ENCODE data around the gene SPATA6. TPM values are rescaled to one million over a fixed set of nuclear protein-coding genes. Genes with fewer than 3 reads are reported as not detected.

Gene SPATA6
- total and polyA plus RNA-seq, 2 of the 8 experiments (the other 6 are each of a cell fraction or from before 2014, with no cell fraction given), result 2.4 to 17.2 TPM

DNA sequence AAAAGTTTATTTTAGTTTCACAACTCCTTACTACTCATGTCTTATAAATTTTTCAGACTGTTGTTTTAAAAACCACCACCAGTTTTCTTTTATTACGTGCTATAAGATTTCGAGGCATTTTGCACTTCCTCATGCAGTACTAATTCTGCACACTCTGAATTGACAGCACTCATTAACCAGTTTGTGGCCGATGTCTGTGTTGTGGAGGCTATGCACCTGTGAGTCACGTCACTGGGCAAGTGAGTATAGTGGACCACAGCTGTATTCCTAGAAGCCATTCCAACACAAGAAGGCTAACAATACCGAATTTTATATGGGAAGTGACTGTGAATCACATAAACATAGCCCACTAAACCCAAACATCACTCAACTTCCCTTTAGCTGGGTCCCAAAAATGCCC, 21.0 kb upstream of the SPATA6 start (continued):
- TF ChIP-seq, protein P1, sequence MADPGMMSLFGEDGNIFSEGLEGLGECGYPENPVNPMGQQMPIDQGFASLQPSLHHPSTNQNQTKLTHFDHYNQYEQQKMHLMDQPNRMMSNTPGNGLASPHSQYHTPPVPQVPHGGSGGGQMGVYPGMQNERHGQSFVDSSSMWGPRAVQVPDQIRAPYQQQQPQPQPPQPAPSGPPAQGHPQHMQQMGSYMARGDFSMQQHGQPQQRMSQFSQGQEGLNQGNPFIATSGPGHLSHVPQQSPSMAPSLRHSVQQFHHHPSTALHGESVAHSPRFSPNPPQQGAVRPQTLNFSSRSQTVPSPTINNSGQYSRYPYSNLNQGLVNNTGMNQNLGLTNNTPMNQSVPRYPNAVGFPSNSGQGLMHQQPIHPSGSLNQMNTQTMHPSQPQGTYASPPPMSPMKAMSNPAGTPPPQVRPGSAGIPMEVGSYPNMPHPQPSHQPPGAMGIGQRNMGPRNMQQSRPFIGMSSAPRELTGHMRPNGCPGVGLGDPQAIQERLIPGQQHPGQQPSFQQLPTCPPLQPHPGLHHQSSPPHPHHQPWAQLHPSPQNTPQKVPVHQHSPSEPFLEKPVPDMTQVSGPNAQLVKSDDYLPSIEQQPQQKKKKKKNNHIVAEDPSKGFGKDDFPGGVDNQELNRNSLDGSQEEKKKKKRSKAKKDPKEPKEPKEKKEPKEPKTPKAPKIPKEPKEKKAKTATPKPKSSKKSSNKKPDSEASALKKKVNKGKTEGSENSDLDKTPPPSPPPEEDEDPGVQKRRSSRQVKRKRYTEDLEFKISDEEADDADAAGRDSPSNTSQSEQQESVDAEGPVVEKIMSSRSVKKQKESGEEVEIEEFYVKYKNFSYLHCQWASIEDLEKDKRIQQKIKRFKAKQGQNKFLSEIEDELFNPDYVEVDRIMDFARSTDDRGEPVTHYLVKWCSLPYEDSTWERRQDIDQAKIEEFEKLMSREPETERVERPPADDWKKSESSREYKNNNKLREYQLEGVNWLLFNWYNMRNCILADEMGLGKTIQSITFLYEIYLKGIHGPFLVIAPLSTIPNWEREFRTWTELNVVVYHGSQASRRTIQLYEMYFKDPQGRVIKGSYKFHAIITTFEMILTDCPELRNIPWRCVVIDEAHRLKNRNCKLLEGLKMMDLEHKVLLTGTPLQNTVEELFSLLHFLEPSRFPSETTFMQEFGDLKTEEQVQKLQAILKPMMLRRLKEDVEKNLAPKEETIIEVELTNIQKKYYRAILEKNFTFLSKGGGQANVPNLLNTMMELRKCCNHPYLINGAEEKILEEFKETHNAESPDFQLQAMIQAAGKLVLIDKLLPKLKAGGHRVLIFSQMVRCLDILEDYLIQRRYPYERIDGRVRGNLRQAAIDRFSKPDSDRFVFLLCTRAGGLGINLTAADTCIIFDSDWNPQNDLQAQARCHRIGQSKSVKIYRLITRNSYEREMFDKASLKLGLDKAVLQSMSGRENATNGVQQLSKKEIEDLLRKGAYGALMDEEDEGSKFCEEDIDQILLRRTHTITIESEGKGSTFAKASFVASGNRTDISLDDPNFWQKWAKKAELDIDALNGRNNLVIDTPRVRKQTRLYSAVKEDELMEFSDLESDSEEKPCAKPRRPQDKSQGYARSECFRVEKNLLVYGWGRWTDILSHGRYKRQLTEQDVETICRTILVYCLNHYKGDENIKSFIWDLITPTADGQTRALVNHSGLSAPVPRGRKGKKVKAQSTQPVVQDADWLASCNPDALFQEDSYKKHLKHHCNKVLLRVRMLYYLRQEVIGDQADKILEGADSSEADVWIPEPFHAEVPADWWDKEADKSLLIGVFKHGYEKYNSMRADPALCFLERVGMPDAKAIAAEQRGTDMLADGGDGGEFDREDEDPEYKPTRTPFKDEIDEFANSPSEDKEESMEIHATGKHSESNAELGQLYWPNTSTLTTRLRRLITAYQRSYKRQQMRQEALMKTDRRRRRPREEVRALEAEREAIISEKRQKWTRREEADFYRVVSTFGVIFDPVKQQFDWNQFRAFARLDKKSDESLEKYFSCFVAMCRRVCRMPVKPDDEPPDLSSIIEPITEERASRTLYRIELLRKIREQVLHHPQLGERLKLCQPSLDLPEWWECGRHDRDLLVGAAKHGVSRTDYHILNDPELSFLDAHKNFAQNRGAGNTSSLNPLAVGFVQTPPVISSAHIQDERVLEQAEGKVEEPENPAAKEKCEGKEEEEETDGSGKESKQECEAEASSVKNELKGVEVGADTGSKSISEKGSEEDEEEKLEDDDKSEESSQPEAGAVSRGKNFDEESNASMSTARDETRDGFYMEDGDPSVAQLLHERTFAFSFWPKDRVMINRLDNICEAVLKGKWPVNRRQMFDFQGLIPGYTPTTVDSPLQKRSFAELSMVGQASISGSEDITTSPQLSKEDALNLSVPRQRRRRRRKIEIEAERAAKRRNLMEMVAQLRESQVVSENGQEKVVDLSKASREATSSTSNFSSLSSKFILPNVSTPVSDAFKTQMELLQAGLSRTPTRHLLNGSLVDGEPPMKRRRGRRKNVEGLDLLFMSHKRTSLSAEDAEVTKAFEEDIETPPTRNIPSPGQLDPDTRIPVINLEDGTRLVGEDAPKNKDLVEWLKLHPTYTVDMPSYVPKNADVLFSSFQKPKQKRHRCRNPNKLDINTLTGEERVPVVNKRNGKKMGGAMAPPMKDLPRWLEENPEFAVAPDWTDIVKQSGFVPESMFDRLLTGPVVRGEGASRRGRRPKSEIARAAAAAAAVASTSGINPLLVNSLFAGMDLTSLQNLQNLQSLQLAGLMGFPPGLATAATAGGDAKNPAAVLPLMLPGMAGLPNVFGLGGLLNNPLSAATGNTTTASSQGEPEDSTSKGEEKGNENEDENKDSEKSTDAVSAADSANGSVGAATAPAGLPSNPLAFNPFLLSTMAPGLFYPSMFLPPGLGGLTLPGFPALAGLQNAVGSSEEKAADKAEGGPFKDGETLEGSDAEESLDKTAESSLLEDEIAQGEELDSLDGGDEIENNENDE (IDR thresholded peaks at IDR 0.05; ENCODE audit: insufficient replicate concordance, low read length), result no peak
- no peak for TF ChIP-seq KDM1A (IDR thresholded peaks at IDR 0.05; ENCODE audit: borderline replicate concordance, low read length)

Measured in H1 (cell line).